IMR-90 (cell line): ENCODE results near the gene SLC27A3. TPM values are rescaled to one million over a fixed set of nuclear protein-coding genes. Genes with fewer than 3 reads are reported as not detected.

Source experiments
- ATAC-seq: fragments of 200-7000 bp; cut with Tn5 transposase; 2 replicates; pipeline ENCODE4 v1.9.1; 2020; ENCODE audit warnings: low read depth, mild to moderate bottlenecking, moderate library complexity
- BruUV-seq: library from RNA; stranded (reverse); fragments of 400-500 nt; replicated peaks from 2 replicates; lab custom pipeline; 2021; lab: Mats Ljungman, UMichigan
- CTCF ChIA-PET: fragments of 300-600 bp; formaldehyde crosslinking; extraction: SDS; loops from one replicate; lab custom pipeline; 2021; ENCODE audit warnings: antibody characterized with exemption; lab: Yijun Ruan, JAX
- POLR2A ChIA-PET: fragments of 300-600 bp; sonication (Branson Sonifier 250); formaldehyde crosslinking; loops from one replicate; lab custom pipeline; 2022; ENCODE audit warnings: antibody characterized with exemption; ENCODE audit not compliant: unreplicated experiment; lab: Charles Lee
- DNase-seq: peaks from one replicate; pipeline ENCODE4 v3.0.0; 2013
- H2AFZ ChIP-seq: replicated peaks from 2 replicates; pipeline ENCODE3; 2013; ENCODE audit warnings: low read length, mild to moderate bottlenecking; ENCODE audit not compliant: poor library complexity
- H2AK5ac ChIP-seq: 2 replicates; pipeline ENCODE4 v1.6.1; 2013; ENCODE audit warnings: low read depth, low read length, inconsistent platforms
- H2AK9ac ChIP-seq: replicated peaks from 2 replicates; pipeline ENCODE3; 2013; ENCODE audit warnings: mild to moderate bottlenecking, low read depth, low read length, moderate library complexity; ENCODE audit not compliant: poor library complexity
- H2BK120ac ChIP-seq: 2 replicates; pipeline ENCODE4 v1.6.1; 2013; ENCODE audit warnings: low read depth, low read length, inconsistent platforms
- H2BK15ac ChIP-seq: 3 replicates; pipeline ENCODE4 v1.6.1; 2013; ENCODE audit warnings: low read depth, low read length, inconsistent platforms
- H2BK20ac ChIP-seq: 2 replicates; pipeline ENCODE4 v1.6.1; 2013; ENCODE audit warnings: low read depth, mild to moderate bottlenecking, inconsistent platforms, low read length, moderate library complexity
- H2BK5ac ChIP-seq: 2 replicates; pipeline ENCODE4 v1.6.1; 2013; ENCODE audit warnings: mild to moderate bottlenecking, low read depth, low read length, inconsistent platforms; ENCODE audit not compliant: poor library complexity, severe bottlenecking
- H3K14ac ChIP-seq: replicated peaks from 2 replicates; pipeline ENCODE4 v1.6.1; 2013; ENCODE audit warnings: low read depth, low read length, inconsistent platforms
- H3K18ac ChIP-seq: 2 replicates; pipeline ENCODE4 v1.6.1; 2013; ENCODE audit warnings: low read depth, low read length, control low read depth
- H3K23ac ChIP-seq: 2 replicates; pipeline ENCODE4 v1.6.1; 2013; ENCODE audit warnings: low read depth, low read length, inconsistent platforms
- H3K27ac ChIP-seq: 2 replicates; pipeline ENCODE4 v1.5.1; 2013; ENCODE audit warnings: mild to moderate bottlenecking, control low read depth, low read length; ENCODE audit not compliant: insufficient read depth
- H3K27me3 ChIP-seq: 2 replicates; pipeline ENCODE4 v1.6.1; 2013; ENCODE audit warnings: low read length; ENCODE audit not compliant: control insufficient read depth, insufficient read depth
- H3K36me3 ChIP-seq: 2 replicates; pipeline ENCODE4 v1.6.1; 2013; ENCODE audit warnings: low read length, mixed read lengths; ENCODE audit not compliant: control insufficient read depth, insufficient read depth
- H3K4ac ChIP-seq: 2 replicates; pipeline ENCODE4 v1.6.1; 2013; ENCODE audit warnings: low read depth, low read length, inconsistent platforms
- H3K4me1 ChIP-seq: 2 replicates; pipeline ENCODE4 v1.6.1; 2013; ENCODE audit warnings: low read length, mixed read lengths; ENCODE audit not compliant: control insufficient read depth, insufficient read depth
- H3K4me2 ChIP-seq: 2 replicates; pipeline ENCODE4 v1.6.1; 2013; ENCODE audit warnings: low read depth, mild to moderate bottlenecking, control low read depth, low read length, moderate library complexity
- H3K4me3 ChIP-seq: 2 replicates; pipeline ENCODE4 v1.5.1; 2013; ENCODE audit warnings: low read depth, mild to moderate bottlenecking, control low read depth, low read length, moderate library complexity; ENCODE audit not compliant: insufficient read depth
- H3K56ac ChIP-seq: 2 replicates; pipeline ENCODE4 v1.6.1; 2013; ENCODE audit warnings: low read length, inconsistent platforms; ENCODE audit not compliant: insufficient read depth; ENCODE audit errors: extremely low read depth
- H3K79me1 ChIP-seq, 2 experiments: 2 replicates each; pipeline ENCODE4 v1.6.1; 2013; ENCODE audit warnings: low read length in 2 of 2, inconsistent platforms in 1 of 2, low read depth in 1 of 2
- H3K9ac ChIP-seq: 2 replicates; pipeline ENCODE4 v1.6.1; 2013; ENCODE audit warnings: low read depth, low read length, control low read depth
- H3K9me1 ChIP-seq: 2 replicates; pipeline ENCODE4 v1.6.1; 2013; ENCODE audit warnings: low read length, inconsistent platforms; ENCODE audit not compliant: insufficient read depth
- H3K9me3 ChIP-seq: 2 replicates; pipeline ENCODE4 v1.6.1; 2013; ENCODE audit warnings: low read length; ENCODE audit not compliant: control insufficient read depth, insufficient read depth
- H4K20me1 ChIP-seq: 2 replicates; pipeline ENCODE4 v1.6.1; 2013; ENCODE audit warnings: low read length, inconsistent platforms; ENCODE audit not compliant: insufficient read depth
- H4K5ac ChIP-seq: 2 replicates; pipeline ENCODE4 v1.6.1; 2013; ENCODE audit warnings: mild to moderate bottlenecking, low read depth, low read length, control low read depth
- H4K8ac ChIP-seq, 2 experiments: 2 replicates each; pipeline ENCODE4 v1.6.1; 2013; ENCODE audit warnings: low read depth in 2 of 2, low read length in 2 of 2, control low read depth in 1 of 2, inconsistent platforms in 1 of 2
- H4K91ac ChIP-seq: 2 replicates; pipeline ENCODE4 v1.6.1; 2013; ENCODE audit warnings: low read depth, low read length, inconsistent platforms; ENCODE audit not compliant: insufficient read depth
- BHLHE40 ChIP-seq: fragments of 150-350 bp; IDR thresholded peaks from 2 replicates; pipeline ENCODE4 v1.6.1; 2016; ENCODE audit warnings: mild to moderate bottlenecking, low read depth, low read length
- CEBPB ChIP-seq: IDR thresholded peaks from 2 replicates; pipeline ENCODE4 v1.6.1; 2012; ENCODE audit warnings: low read depth, low read length, improper control_type of control experiment
- CHD1 ChIP-seq: IDR thresholded peaks from 2 replicates; pipeline ENCODE4 v1.6.1; 2012; ENCODE audit warnings: low read depth, low read length, improper control_type of control experiment
- FOS ChIP-seq: fragments of 150-350 bp; IDR thresholded peaks from 2 replicates; pipeline ENCODE4 v1.6.1; 2016; ENCODE audit warnings: low read depth, low read length
- MAFK ChIP-seq: IDR thresholded peaks from 2 replicates; pipeline ENCODE4 v1.6.1; 2012; ENCODE audit warnings: low read depth, low read length, improper control_type of control experiment
- MAZ ChIP-seq: IDR thresholded peaks from 2 replicates; pipeline ENCODE4 v1.6.1; 2012; ENCODE audit warnings: low read depth, mild to moderate bottlenecking, low read length, improper control_type of control experiment, moderate library complexity, borderline replicate concordance
- MXI1 ChIP-seq: IDR thresholded peaks from 2 replicates; pipeline ENCODE4 v1.6.1; 2012; ENCODE audit warnings: low read depth, mild to moderate bottlenecking, low read length, moderate library complexity, borderline replicate concordance
- POLR2A ChIP-seq: IDR thresholded peaks from 2 replicates; pipeline ENCODE4 v1.6.1; 2012; ENCODE audit warnings: mild to moderate bottlenecking, low read depth, low read length
- RCOR1 ChIP-seq: IDR thresholded peaks from 2 replicates; pipeline ENCODE4 v1.6.1; 2012; ENCODE audit warnings: mild to moderate bottlenecking, low read length, improper control_type of control experiment; ENCODE audit not compliant: insufficient replicate concordance
- RFX5 ChIP-seq: IDR thresholded peaks from 2 replicates; pipeline ENCODE4 v1.8.0; 2012; ENCODE audit warnings: low read depth, mild to moderate bottlenecking, low read length, moderate library complexity
- SMC3 ChIP-seq: fragments of 150-350 bp; IDR thresholded peaks from 2 replicates; pipeline ENCODE4 v1.6.1; 2016; ENCODE audit warnings: low read depth, mild to moderate bottlenecking, antibody characterized with exemption, low read length, moderate library complexity
- WGBS, 2 experiments: methylation state at CpG; one replicate each; pipeline versions ENCODE4 v1.1.5 to v1.1.7; 2013; ENCODE audit warnings: missing lambda C conversion rate in 2 of 2; ENCODE audit not compliant: insufficient read length in 1 of 2; ENCODE audit errors: extremely low coverage in 2 of 2; 5-methylcytosine and 5-hydroxymethylcytosine counted together
- dilution Hi-C: fragments of 300-500 bp; cut with HindIII; formaldehyde crosslinking; loops from one replicate; pipeline ENCODE4 v1.14.3; 2018; ENCODE audit warnings: low sequenced_read_pairs; ENCODE audit not compliant: unreplicated experiment
- in situ Hi-C: fragments of 300-500 bp; cut with MboI; formaldehyde crosslinking; loops from 3 replicates; pipeline ENCODE4 v1.14.3; 2019; ENCODE audit warnings: low sequenced_read_pairs, inconsistent platforms, mixed read lengths
- intact Hi-C: fragments of 100-400 bp; cut with micrococcal nuclease; formaldehyde crosslinking; loops from 2 replicates; pipeline ENCODE4 v1.10.0; 2022
- polyA plus RNA-seq, 3 experiments: library from polyadenylated mRNA; depleted of rRNA; stranded (reverse); fragments of >200 nt; gene quantifications; 2 replicates each; pipeline ENCODE4 v1.2.3, GENCODE V29; 2012; ENCODE audit warnings: low replicate concordance in 1 of 3
- total RNA-seq: library from RNA; depleted of rRNA; stranded (reverse); fragments of >200 nt; gene quantifications from 2 replicates; pipeline ENCODE4 v1.2.3, GENCODE V29; 2012
- TF ChIP-seq, protein P1 (sequence below): conservative IDR thresholded peaks from 2 replicates; pipeline ENCODE4 v1.5.1; 2012; ENCODE audit warnings: mild to moderate bottlenecking, low read depth, low read length, improper control_type of control experiment

SLC27A3 gene
- total and polyA plus RNA-seq, 2 of the 4 experiments (the other 2 are of a cell fraction): 3.2 to 9.3 TPM

DNA sequence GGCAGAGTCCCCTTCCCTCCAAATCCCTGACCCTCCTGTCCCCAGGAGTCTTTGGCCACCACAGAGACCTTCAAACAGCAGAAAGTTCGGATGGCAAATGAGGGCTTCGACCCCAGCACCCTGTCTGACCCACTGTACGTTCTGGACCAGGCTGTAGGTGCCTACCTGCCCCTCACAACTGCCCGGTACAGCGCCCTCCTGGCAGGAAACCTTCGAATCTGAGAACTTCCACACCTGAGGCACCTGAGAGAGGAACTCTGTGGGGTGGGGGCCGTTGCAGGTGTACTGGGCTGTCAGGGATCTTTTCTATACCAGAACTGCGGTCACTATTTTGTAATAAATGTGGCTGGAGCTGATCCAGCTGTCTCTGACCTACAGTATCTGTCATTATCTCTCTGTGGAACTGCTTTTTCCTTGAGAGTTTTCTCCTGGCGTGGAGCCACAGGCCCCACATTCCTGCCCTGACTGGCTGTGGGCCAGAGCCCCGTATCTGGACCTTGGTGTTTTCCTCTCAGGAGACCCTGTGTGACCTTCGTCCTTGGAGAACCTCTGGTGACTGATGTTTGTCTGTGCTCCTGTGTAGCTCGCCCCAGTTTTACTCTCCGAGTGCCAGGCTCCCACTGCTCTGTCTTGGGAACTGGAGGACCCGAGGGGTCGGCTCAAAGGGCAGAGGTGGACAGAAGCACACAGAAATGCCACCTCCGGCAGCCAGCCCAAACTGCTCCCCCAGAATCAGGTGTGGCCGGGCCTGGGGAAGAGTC lies 4.8 kb downstream of the SLC27A3 start:
- no peak overlapping the region for H4K5ac ChIP-seq
- H3K4me2 ChIP-seq: no peak overlapping the region
- H2BK20ac ChIP-seq: no peak overlapping the region
- no peak overlapping the region for H3K4ac ChIP-seq
- H3K23ac ChIP-seq: no peak overlapping the region
- no peak for TF ChIP-seq RCOR1
- no peak for TF ChIP-seq MXI1
- TF ChIP-seq MAFK: no peak
- TF ChIP-seq RFX5: no peak
- TF ChIP-seq POLR2A: no peak
- no peak for TF ChIP-seq SMC3
- TF ChIP-seq CHD1: no peak
- TF ChIP-seq, protein P1, sequence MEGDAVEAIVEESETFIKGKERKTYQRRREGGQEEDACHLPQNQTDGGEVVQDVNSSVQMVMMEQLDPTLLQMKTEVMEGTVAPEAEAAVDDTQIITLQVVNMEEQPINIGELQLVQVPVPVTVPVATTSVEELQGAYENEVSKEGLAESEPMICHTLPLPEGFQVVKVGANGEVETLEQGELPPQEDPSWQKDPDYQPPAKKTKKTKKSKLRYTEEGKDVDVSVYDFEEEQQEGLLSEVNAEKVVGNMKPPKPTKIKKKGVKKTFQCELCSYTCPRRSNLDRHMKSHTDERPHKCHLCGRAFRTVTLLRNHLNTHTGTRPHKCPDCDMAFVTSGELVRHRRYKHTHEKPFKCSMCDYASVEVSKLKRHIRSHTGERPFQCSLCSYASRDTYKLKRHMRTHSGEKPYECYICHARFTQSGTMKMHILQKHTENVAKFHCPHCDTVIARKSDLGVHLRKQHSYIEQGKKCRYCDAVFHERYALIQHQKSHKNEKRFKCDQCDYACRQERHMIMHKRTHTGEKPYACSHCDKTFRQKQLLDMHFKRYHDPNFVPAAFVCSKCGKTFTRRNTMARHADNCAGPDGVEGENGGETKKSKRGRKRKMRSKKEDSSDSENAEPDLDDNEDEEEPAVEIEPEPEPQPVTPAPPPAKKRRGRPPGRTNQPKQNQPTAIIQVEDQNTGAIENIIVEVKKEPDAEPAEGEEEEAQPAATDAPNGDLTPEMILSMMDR: no peak
- TF ChIP-seq FOS: no peak
- TF ChIP-seq BHLHE40: no peak
- no peak for TF ChIP-seq MAZ
- no peak for TF ChIP-seq CEBPB
- H3K4me1 ChIP-seq: peaks cover 8% of the 10 kb centered on the region; the same call in 1 of the 2 replicates
- ChIA-PET POLR2A (no interaction called here), CTCF (no interaction called here)
- no peaks in the 10 kb centered on the region for H3K27me3 ChIP-seq
- WGBS, 2 experiments: 73% methylated on average over 7 of the region's 17 CpGs; no CpG with 5 or more reads in 1 of the 2 experiments
- BruUV-seq: no TSS peak
- no peak overlapping the region for H4K91ac ChIP-seq
- H2AFZ ChIP-seq: no peak overlapping the region
- no peaks in the 10 kb centered on the region for H4K20me1 ChIP-seq
- no peak overlapping the region for H3K18ac ChIP-seq
- H3K36me3 ChIP-seq: no peaks in the 10 kb centered on the region
- ATAC-seq (no peak), DNase-seq (no peak)
- H2AK9ac ChIP-seq: no peak overlapping the region
- in situ Hi-C loops: no loop called here
- no peak overlapping the region for H3K4me3 ChIP-seq
- H3K27ac ChIP-seq: no peak overlapping the region
- H3K9me1 ChIP-seq: no peaks in the 10 kb centered on the region; the same call in 1 of the 2 replicates
- no peaks in the 10 kb centered on the region for H3K9me3 ChIP-seq
- no peak overlapping the region for H2BK15ac ChIP-seq
- H2BK5ac ChIP-seq: no peak overlapping the region
- no peak overlapping the region for H2BK120ac ChIP-seq
- H3K14ac ChIP-seq: no peak overlapping the region
- dilution Hi-C loops: no loop called here
- H3K79me1 ChIP-seq: peaks cover 3 to 8% of the 10 kb centered on the region in 2 experiments; a peak in 1 of 4 replicates
- H3K56ac ChIP-seq: no peak overlapping the region
- H3K9ac ChIP-seq: no peak overlapping the region
- intact Hi-C loops: no loop called here
- H2AK5ac ChIP-seq: no peak overlapping the region
- no peak overlapping the region for H4K8ac ChIP-seq
